H9 (cell line): ENCODE data around the gene CD164L2. TPM values are rescaled to one million over a fixed set of nuclear protein-coding genes. Genes with fewer than 3 reads are reported as not detected.

Experiments
- DNase-seq: peaks from one replicate; pipeline ENCODE4 v3.0.0-alpha.2; 2017
- H2AFZ ChIP-seq: one replicate; pipeline ENCODE4 v1.6.1; 2013; ENCODE audit warnings: mild to moderate bottlenecking, low read length, control low read depth, moderate library complexity
- H2AK5ac ChIP-seq: 2 replicates; pipeline ENCODE4 v1.6.1; 2013; ENCODE audit warnings: low read length, control low read depth, mixed read lengths; ENCODE audit not compliant: insufficient read length
- H2BK120ac ChIP-seq: one replicate; pipeline ENCODE4 v1.6.1; 2013; ENCODE audit warnings: low read depth, mild to moderate bottlenecking, low read length, control low read depth, inconsistent platforms; ENCODE audit not compliant: poor library complexity, severe bottlenecking
- H2BK12ac ChIP-seq: 2 replicates; pipeline ENCODE4 v1.6.1; 2013; ENCODE audit warnings: low read length, control low read depth, mixed read lengths, low read depth; ENCODE audit not compliant: insufficient read length
- H2BK15ac ChIP-seq: 2 replicates; pipeline ENCODE4 v1.6.1; 2013; ENCODE audit warnings: low read depth, low read length, control low read depth
- H2BK20ac ChIP-seq: one replicate; pipeline ENCODE4 v1.6.1; 2013; ENCODE audit warnings: low read depth, mild to moderate bottlenecking, low read length, control low read depth, inconsistent platforms; ENCODE audit not compliant: poor library complexity, severe bottlenecking
- H2BK5ac ChIP-seq: 2 replicates; pipeline ENCODE4 v1.6.1; 2013; ENCODE audit warnings: low read length, control low read depth, mixed read lengths; ENCODE audit not compliant: insufficient read length
- H3K14ac ChIP-seq: 2 replicates; pipeline ENCODE4 v1.6.1; 2013; ENCODE audit warnings: low read length, control low read depth; ENCODE audit not compliant: insufficient read depth
- H3K18ac ChIP-seq: 2 replicates; pipeline ENCODE4 v1.6.1; 2013; ENCODE audit warnings: low read depth, mild to moderate bottlenecking, mixed read lengths, low read length, control low read depth; ENCODE audit not compliant: insufficient read length
- H3K23ac ChIP-seq: 2 replicates; pipeline ENCODE4 v1.6.1; 2013; ENCODE audit warnings: low read length, control low read depth, mixed read lengths, low read depth; ENCODE audit not compliant: insufficient read length
- H3K23me2 ChIP-seq: 2 replicates; pipeline ENCODE4 v1.6.1; 2013; ENCODE audit warnings: low read depth, mild to moderate bottlenecking, mixed read lengths, low read length, control low read depth; ENCODE audit not compliant: insufficient read length, poor library complexity, severe bottlenecking
- H3K27ac ChIP-seq: 2 replicates; pipeline ENCODE4 v1.5.1; 2013; ENCODE audit warnings: low read length, control low read depth, mixed read lengths, low read depth; ENCODE audit not compliant: insufficient read length
- H3K27me3 ChIP-seq: 2 replicates; pipeline ENCODE4 v1.6.1; 2013; ENCODE audit warnings: low read length, control low read depth, inconsistent platforms; ENCODE audit not compliant: insufficient read depth
- H3K4ac ChIP-seq: 2 replicates; pipeline ENCODE4 v1.6.1; 2013; ENCODE audit warnings: low read depth, mild to moderate bottlenecking, control low read depth, inconsistent platforms, low read length, moderate library complexity
- H3K4me1 ChIP-seq: 2 replicates; pipeline ENCODE4 v1.6.1; 2013; ENCODE audit warnings: low read length, control low read depth, inconsistent platforms; ENCODE audit not compliant: insufficient read depth
- H3K4me2 ChIP-seq: 2 replicates; pipeline ENCODE4 v1.6.1; 2013; ENCODE audit warnings: low read length, control low read depth, mixed read lengths; ENCODE audit not compliant: insufficient read length, insufficient read depth
- H3K56ac ChIP-seq: 2 replicates; pipeline ENCODE4 v1.6.1; 2013; ENCODE audit warnings: low read depth, mild to moderate bottlenecking, mixed read lengths, low read length, control low read depth; ENCODE audit not compliant: insufficient read length
- H3K79me1 ChIP-seq: 2 replicates; pipeline ENCODE4 v1.6.1; 2013; ENCODE audit warnings: low read depth, mild to moderate bottlenecking, moderate library complexity, low read length, control low read depth, inconsistent platforms; ENCODE audit not compliant: insufficient read depth, poor library complexity, severe bottlenecking
- H3K79me2 ChIP-seq: 2 replicates; pipeline ENCODE4 v1.6.1; 2013; ENCODE audit warnings: low read length, control low read depth, inconsistent platforms; ENCODE audit not compliant: insufficient read depth
- H3K9ac ChIP-seq: 2 replicates; pipeline ENCODE4 v1.6.1; 2013; ENCODE audit warnings: low read length, control low read depth, mixed read lengths; ENCODE audit not compliant: insufficient read length; ENCODE audit errors: extremely low read depth
- H3K9me3 ChIP-seq: one replicate; pipeline ENCODE4 v1.6.1; 2013; ENCODE audit warnings: low read depth, low read length, inconsistent platforms; ENCODE audit not compliant: control insufficient read depth
- H3T11ph ChIP-seq: one replicate; pipeline ENCODE4 v1.6.1; 2013; ENCODE audit warnings: mild to moderate bottlenecking, low read length, control low read depth, inconsistent platforms
- H4K20me1 ChIP-seq: one replicate; pipeline ENCODE4 v1.6.1; 2013; ENCODE audit not compliant: control insufficient read depth, insufficient read length, insufficient read depth
- H4K5ac ChIP-seq: 2 replicates; pipeline ENCODE4 v1.6.1; 2013; ENCODE audit warnings: low read depth, mild to moderate bottlenecking, mixed read lengths, low read length, control low read depth; ENCODE audit not compliant: insufficient read length
- H4K8ac ChIP-seq: replicated peaks from 2 replicates; pipeline ENCODE4 v1.6.1; 2013; ENCODE audit warnings: low read length, control low read depth, mixed read lengths, low read depth; ENCODE audit not compliant: insufficient read length
- H4K91ac ChIP-seq: 2 replicates; pipeline ENCODE4 v1.6.1; 2013; ENCODE audit warnings: low read depth, mild to moderate bottlenecking, moderate library complexity, mixed read lengths, low read length, control low read depth; ENCODE audit not compliant: insufficient read length
- H3K27ac Mint-ChIP-seq, 3 experiments: 2 replicates in 2 of 3; 3 replicates in 1 of 3; pipeline ENCODE4 v1.8.0; 2020 to 2021; ENCODE audit warnings: mixed read lengths in 3 of 3, mild to moderate bottlenecking in 1 of 3, moderate library complexity in 1 of 3
- H3K27me3 Mint-ChIP-seq: 2 replicates; pipeline ENCODE4 v1.8.0; 2021; ENCODE audit warnings: low read depth, mild to moderate bottlenecking, moderate library complexity, mixed read lengths
- H3K36me3 Mint-ChIP-seq, 3 experiments: 2 replicates in 2 of 3; 3 replicates in 1 of 3; pipeline ENCODE4 v1.8.0; 2020 to 2021; ENCODE audit warnings: low read depth in 3 of 3, mixed read lengths in 3 of 3; ENCODE audit not compliant: insufficient read depth in 1 of 3
- H3K4me1 Mint-ChIP-seq, 2 experiments: 2 replicates each; pipeline ENCODE4 v1.8.0; 2020; ENCODE audit warnings: mixed read lengths in 2 of 2
- H3K4me3 Mint-ChIP-seq, 2 experiments: 2 replicates in 1 of 2; 3 replicates in 1 of 2; pipeline ENCODE4 v1.8.0; 2020 to 2021; ENCODE audit warnings: mild to moderate bottlenecking in 2 of 2, mixed read lengths in 2 of 2, moderate library complexity in 1 of 2
- H3K9me3 Mint-ChIP-seq, 2 experiments: 2 replicates in 1 of 2; 3 replicates in 1 of 2; pipeline ENCODE4 v1.8.0; 2020; ENCODE audit warnings: mild to moderate bottlenecking in 2 of 2, mixed read lengths in 2 of 2, moderate library complexity in 1 of 2
- CTCF ChIP-seq: fragments of 200-600 bp; sonication (generic); conservative IDR thresholded peaks from 3 replicates; pipeline ENCODE4 v1.8.0; 2021; ENCODE audit warnings: antibody characterized with exemption, mild to moderate bottlenecking
- WGBS: extraction: QIAGEN DNeasy Blood & Tissue Kit; methylation state at CpG from one replicate; pipeline ENCODE4 v1.1.7; 2013; ENCODE audit warnings: missing lambda C conversion rate, low lambda C conversion rate, mixed read lengths; ENCODE audit not compliant: insufficient read length; ENCODE audit errors: extremely low coverage; 5-methylcytosine and 5-hydroxymethylcytosine counted together
- total RNA-seq: library from RNA; stranded (reverse); gene quantifications from 2 replicates; pipeline ENCODE4 v1.2.1, GENCODE V29; 2021

Gene CD164L2
- total RNA-seq, 1 experiment from 2014 or later: 1.2 TPM

- Histone ChIP-seq H2AFZ (no peak overlapping the region), H3K4me1 (peaks cover 2% of the 10 kb centered on the region), H4K5ac (no peak overlapping the region), H3K79me2 (no peaks in the 10 kb centered on the region), H2BK120ac (no peak overlapping the region), H3K56ac (no peak overlapping the region), H2AK5ac (no peak overlapping the region), H2BK20ac (no peak overlapping the region), H3K9me3 (no peaks in the 10 kb centered on the region), H3K27me3 (no peaks in the 10 kb centered on the region), H4K91ac (no peak overlapping the region), H3K23ac (no peak overlapping the region), H3K4ac (no peak overlapping the region), H3K23me2 (peaks cover 4% of the 10 kb centered on the region), H3K79me1 (no peaks in the 10 kb centered on the region), H3T11ph (no peak overlapping the region), H3K18ac (no peak overlapping the region), H3K27ac (no peak overlapping the region), H3K4me2 (no peak overlapping the region), H2BK15ac (no peak overlapping the region), H3K9ac (no peak overlapping the region), H4K20me1 (no peaks in the 10 kb centered on the region), H2BK12ac (no peak overlapping the region), H2BK5ac (no peak overlapping the region), H3K14ac (no peak overlapping the region), H4K8ac (no peak overlapping the region)
- Mint-ChIP-seq H3K36me3 (peaks cover 0 to 4% (median 3%) of the 10 kb centered on the region in 3 experiments; a peak in 2 of 7 replicates), H3K27ac (no peak overlapping the region), H3K4me3 (peak overlapping the region in 1 of 2 experiments; percentile 53; a peak in 3 of 5 replicates), H3K9me3 (no peaks in the 10 kb centered on the region; a peak in 2 of 5 replicates), H3K27me3 (no peaks in the 10 kb centered on the region; the same call in none of the 2 replicates), H3K4me1 (peaks cover 41 to 47% of the 10 kb centered on the region in 2 experiments)
- no peak for TF ChIP-seq CTCF
- no CpG with 5 or more reads among the region's 1 CpG for WGBS
- no peak for DNase-seq
Measured at GRCh38 chr1:27394925-27395324, 11.8 kb upstream of the CD164L2 start.
